PC-3 (cell line): ENCODE measurements around the gene PRMT1. TPM values are rescaled to one million over a fixed set of nuclear protein-coding genes. Genes with fewer than 3 reads are reported as not detected.

ENCODE experiments used
- ATAC-seq: fragments of 200-7000 bp; cut with Tn5 transposase; 2 replicates; pipeline ENCODE4 v1.9.1; 2020; ENCODE audit warnings: mild to moderate bottlenecking, moderate library complexity
- BruUV-seq: library from RNA; stranded (reverse); fragments of 400-500 nt; replicated peaks from 2 replicates; lab custom pipeline; 2021; lab: Mats Ljungman, UMichigan
- CTCF ChIA-PET: fragments of 300-600 bp; sonication (Branson Sonifier 250); formaldehyde crosslinking; loops from one replicate; lab custom pipeline; 2022; ENCODE audit warnings: antibody characterized with exemption; lab: Charles Lee
- POLR2A ChIA-PET: fragments of 300-600 bp; sonication (Branson Sonifier 250); formaldehyde crosslinking; loops from one replicate; lab custom pipeline; 2022; ENCODE audit warnings: antibody characterized with exemption; ENCODE audit not compliant: unreplicated experiment; lab: Charles Lee
- DNase-seq: peaks from one replicate; pipeline ENCODE4 v3.0.0-alpha.2; 2015
- H2AFZ ChIP-seq: fragments of 300-600 bp; sonication (generic); 2 replicates; pipeline ENCODE4 v1.6.0; 2016; ENCODE audit warnings: antibody characterized with exemption, low read length
- H3F3A ChIP-seq: fragments of 300-600 bp; sonication (generic); one replicate; pipeline ENCODE4 v1.6.0; 2017; ENCODE audit warnings: antibody characterized with exemption, low read length, control low read depth, mild to moderate bottlenecking; ENCODE audit not compliant: unreplicated experiment
- H3K27ac ChIP-seq: fragments of 300-600 bp; sonication (generic); 2 replicates; pipeline ENCODE4 v1.5.1; 2016; ENCODE audit warnings: mild to moderate bottlenecking, low read length
- H3K27me3 ChIP-seq: fragments of 300-600 bp; sonication (generic); 2 replicates; pipeline ENCODE4 v1.6.1; 2016; ENCODE audit warnings: low read length, mixed read lengths
- H3K36me3 ChIP-seq: fragments of 300-600 bp; sonication (generic); 2 replicates; pipeline ENCODE4 v1.6.1; 2016; ENCODE audit warnings: low read depth, mixed run types, low read length, mixed read lengths
- H3K4me1 ChIP-seq: fragments of 300-600 bp; sonication (generic); 2 replicates; pipeline ENCODE4 v1.5.1; 2016; ENCODE audit warnings: low read length; ENCODE audit not compliant: insufficient read depth
- H3K4me2 ChIP-seq: fragments of 300-600 bp; sonication (generic); 2 replicates; pipeline ENCODE4 v1.6.0; 2016; ENCODE audit warnings: low read length
- H3K4me3 ChIP-seq: fragments of 300-600 bp; sonication (generic); 2 replicates; pipeline ENCODE4 v1.5.1; 2016; ENCODE audit warnings: mild to moderate bottlenecking, low read length, mixed read lengths
- H3K79me2 ChIP-seq: fragments of 300-600 bp; sonication (generic); 2 replicates; pipeline ENCODE4 v1.6.1; 2017; ENCODE audit warnings: low read length, mixed read lengths
- H3K9ac ChIP-seq: fragments of 300-600 bp; sonication (generic); 2 replicates; pipeline ENCODE4 v1.6.0; 2016; ENCODE audit warnings: mild to moderate bottlenecking, low read length
- H3K9me2 ChIP-seq: fragments of 300-600 bp; sonication (generic); replicated peaks from 2 replicates; pipeline ENCODE4 v1.6.1; 2016; ENCODE audit warnings: mixed run types, low read length, mixed read lengths
- H3K9me3 ChIP-seq: fragments of 300-600 bp; sonication (generic); 2 replicates; pipeline ENCODE4 v1.6.1; 2016; ENCODE audit warnings: low read length, mixed read lengths
- H4K20me1 ChIP-seq: fragments of 300-600 bp; sonication (generic); 2 replicates; pipeline ENCODE4 v1.6.1; 2016; ENCODE audit warnings: low read length, mixed read lengths
- CTCF ChIP-seq: fragments of 300-600 bp; sonication (generic); conservative IDR thresholded peaks from 2 replicates; pipeline ENCODE4 v1.5.1; 2017; ENCODE audit warnings: antibody characterized with exemption, low read depth, mild to moderate bottlenecking, low read length
- EZH2 ChIP-seq: fragments of 300-600 bp; sonication (generic); IDR thresholded peaks from one replicate; pipeline ENCODE4 v1.6.1; 2017; ENCODE audit warnings: antibody characterized with exemption, mild to moderate bottlenecking, low read length; ENCODE audit not compliant: unreplicated experiment
- EZH2phosphoT487 ChIP-seq: fragments of 300-600 bp; sonication (generic); IDR thresholded peaks from 2 replicates; pipeline ENCODE4 v1.6.1; 2018; ENCODE audit warnings: mild to moderate bottlenecking, antibody characterized with exemption, low read length, borderline replicate concordance
- intact Hi-C: fragments of 100-400 bp; cut with micrococcal nuclease; formaldehyde crosslinking; loops from 2 replicates; pipeline ENCODE4 v1.9.0; 2023
- total RNA-seq: library from RNA; depleted of rRNA; stranded (reverse); fragments of >200 nt; gene quantifications from 2 replicates; pipeline ENCODE4 v1.2.3, GENCODE V29; 2014

Gene PRMT1
- total RNA-seq, 1 experiment from 2014 or later, result 625 TPM

DNA sequence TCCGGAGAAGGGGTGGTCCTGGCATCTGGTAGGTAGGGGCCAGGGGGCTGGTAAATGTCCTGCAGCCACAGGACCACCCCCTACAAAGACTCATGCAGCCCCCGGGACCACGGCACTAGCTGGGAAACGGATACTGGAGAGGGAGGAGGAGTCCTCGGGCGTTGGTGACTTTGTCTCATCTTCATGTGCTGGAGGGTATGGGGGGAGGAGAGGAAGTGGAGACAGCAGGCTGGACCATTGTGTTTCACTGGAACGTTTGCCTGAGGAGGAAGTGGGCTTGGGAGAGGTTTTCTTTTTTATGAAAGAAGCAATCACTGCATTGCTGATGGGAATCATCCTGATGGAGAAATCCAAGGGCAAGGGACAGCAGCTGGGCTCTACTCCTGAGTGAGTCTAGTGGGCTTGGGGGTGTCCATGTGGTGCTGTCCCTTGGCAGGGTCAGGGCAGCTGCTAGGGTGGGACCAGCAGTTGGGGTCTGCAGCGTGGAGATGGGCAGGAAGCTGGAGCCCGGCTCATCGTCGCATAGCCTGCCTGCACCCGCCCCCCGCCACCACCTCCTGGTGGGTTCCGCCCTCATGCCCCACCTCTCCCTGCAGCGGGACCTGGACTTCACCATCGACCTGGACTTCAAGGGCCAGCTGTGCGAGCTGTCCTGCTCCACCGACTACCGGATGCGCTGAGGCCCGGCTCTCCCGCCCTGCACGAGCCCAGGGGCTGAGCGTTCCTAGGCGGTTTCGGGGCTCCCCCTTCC is 10.7 kb downstream of the PRMT1 start:
- ChIA-PET POLR2A (no interaction called here), CTCF (no interaction called here)
- no peak overlapping the region for H3K9ac ChIP-seq
- no peak overlapping the region for H3K4me3 ChIP-seq
- no peaks in the 10 kb centered on the region for H3K9me2 ChIP-seq
- H4K20me1 ChIP-seq, result peaks cover 14% of the 10 kb centered on the region; the same call in 1 of the 2 replicates
- peaks cover 31% of the 10 kb centered on the region for H3K36me3 ChIP-seq
- no peak for TF ChIP-seq CTCF
- no peak for TF ChIP-seq EZH2phosphoT487
- TF ChIP-seq EZH2, result no peak
- ATAC-seq (no peak), DNase-seq (peak; percentile 31)
- H3K9me3 ChIP-seq, result no peaks in the 10 kb centered on the region
- H3F3A ChIP-seq, result no peaks in the 10 kb centered on the region
- peaks cover 19% of the 10 kb centered on the region for H3K4me1 ChIP-seq
- H2AFZ ChIP-seq, result no peak overlapping the region
- no TSS peak for BruUV-seq
- H3K27me3 ChIP-seq, result no peaks in the 10 kb centered on the region
- H3K27ac ChIP-seq, result no peak overlapping the region
- intact Hi-C loops, result no loop called here
- H3K4me2 ChIP-seq, result no peak overlapping the region
- H3K79me2 ChIP-seq, result no peaks in the 10 kb centered on the region

- H3K4me2 ChIP-seq, result 0 out of 2 replicates have a peak overlapping the region, but pooled peaks have one; percentile 99
- no peak overlapping the region for H3K27ac ChIP-seq
- no peak overlapping the region for H3K9ac ChIP-seq
- POLR2A ChIA-PET, result no interaction called here
- H4K20me1 ChIP-seq, result peaks cover 14% of the 10 kb centered on the region; the same call in 1 of the 2 replicates
- intact Hi-C loops, result no loop called here
- no TSS peak for BruUV-seq
- no peaks in the 10 kb centered on the region for H3K27me3 ChIP-seq
- ATAC-seq (no peak), DNase-seq (no peak)
- no peaks in the 10 kb centered on the region for H3K79me2 ChIP-seq
- no peak overlapping the region for H3K4me3 ChIP-seq
- no peak overlapping the region for H2AFZ ChIP-seq
- no peaks in the 10 kb centered on the region for H3K9me2 ChIP-seq
- no peaks in the 10 kb centered on the region for H3K9me3 ChIP-seq
- TF ChIP-seq CTCF (no peak), EZH2phosphoT487 (no peak), EZH2 (no peak)
- peaks cover 19% of the 10 kb centered on the region for H3K4me1 ChIP-seq
- CTCF ChIA-PET, result interaction anchor here (0.6 kb wide), 1 partner anchor 77 kb away, joined by 6 read pairs; no protein-coding TSS in a partner anchor
- peaks cover 23% of the 10 kb centered on the region for H3K36me3 ChIP-seq
- H3F3A ChIP-seq, result no peaks in the 10 kb centered on the region
These were observed 11.6 kb downstream of the PRMT1 start for GRCh38 chr19:49688531-49689132.
